ENCODE data around the gene MED25. TPM values are rescaled to one million over a fixed set of nuclear protein-coding genes. Genes with fewer than 3 reads are reported as not detected.

Gene MED25
- total and polyA plus RNA-seq, 2 of the 4 experiments (the other 2 are of a cell fraction) = 4.7 to 38.5 TPM

- peak within 1 kb of the TSS; percentile 91 for H4K91ac ChIP-seq (ENCODE audit: insufficient read depth, low read depth, low read length)
- peak within 1 kb of the TSS; percentile 79 for H3K27ac ChIP-seq (ENCODE audit: insufficient read depth, low read length)
- ATAC-seq (ENCODE audit: low read depth) (peak; percentile 59), DNase-seq (peak; percentile 99)
- no CpG with 5 or more reads among the region's 45 CpGs for WGBS, 2 experiments (ENCODE audit: extremely low coverage in 2 of 2, insufficient read length in 1 of 2)
- peak within 1 kb of the TSS; percentile 79 for H3K9ac ChIP-seq (ENCODE audit: low read depth, low read length)
- no peaks in the 10 kb centered on the region for H3K9me3 ChIP-seq (ENCODE audit: control insufficient read depth, insufficient read depth, low read length)
- peak within 1 kb of the TSS; percentile 86 for H3K56ac ChIP-seq (ENCODE audit: extremely low read depth, insufficient read depth, low read length)
- H4K8ac ChIP-seq (ENCODE audit: low read depth in 2 of 2, low read length in 2 of 2) = peak within 1 kb of the TSS; percentile 56 to 99
- H2BK5ac ChIP-seq (ENCODE audit: low read depth, low read length, poor library complexity, severe bottlenecking) = peak within 1 kb of the TSS; percentile 83
- intact Hi-C loops (cut with micrococcal nuclease) = loop anchor here (10.0 kb wide), 1 partner anchor 98 kb away; no protein-coding TSS in a partner anchor
- no peaks in the 10 kb centered on the region for H3K36me3 ChIP-seq (ENCODE audit: control insufficient read depth, insufficient read depth, low read length)
- H2AK9ac ChIP-seq (replicated peaks; ENCODE audit: low read depth, low read length, poor library complexity) = peak within 1 kb of the TSS; percentile 78
- H3K9me1 ChIP-seq (ENCODE audit: insufficient read depth, low read length) = peaks cover 17% of the 10 kb centered on the region
- peak within 1 kb of the TSS; percentile 87; the same call in 1 of the 2 replicates for H3K23ac ChIP-seq (ENCODE audit: low read depth, low read length)
- H3K27me3 ChIP-seq (ENCODE audit: control insufficient read depth, insufficient read depth, low read length) = no peaks in the 10 kb centered on the region
- peak within 1 kb of the TSS; percentile 91; the same call in 1 of the 3 replicates for H2BK15ac ChIP-seq (ENCODE audit: low read depth, low read length)
- no peaks in the 10 kb centered on the region for H4K20me1 ChIP-seq (ENCODE audit: insufficient read depth, low read length)
- peak within 1 kb of the TSS; percentile 87 for H2AK5ac ChIP-seq (ENCODE audit: low read depth, low read length)
- peak within 1 kb of the TSS; percentile 98 for H2AFZ ChIP-seq (replicated peaks; ENCODE audit: low read length, poor library complexity)
- peak within 1 kb of the TSS; percentile 94 for H3K4ac ChIP-seq (ENCODE audit: low read depth, low read length)
- dilution Hi-C loops (cut with HindIII; ENCODE audit: low sequenced_read_pairs, unreplicated experiment) = no loop called here
- H3K4me1 ChIP-seq (ENCODE audit: control insufficient read depth, insufficient read depth, low read length) = peaks cover 5% of the 10 kb centered on the region
- peak within 1 kb of the TSS; percentile 76 for H3K4me2 ChIP-seq (ENCODE audit: low read depth, low read length)
- H2BK120ac ChIP-seq (ENCODE audit: low read depth, low read length) = peak within 1 kb of the TSS; percentile 93
- POLR2A ChIA-PET (ENCODE audit: unreplicated experiment) = no interaction called here
- peaks cover 6 to 23% of the 10 kb centered on the region in 2 experiments; a peak in 2 of 4 replicates for H3K79me1 ChIP-seq (ENCODE audit: low read depth in 1 of 2, low read length in 2 of 2)
- peak within 1 kb of the TSS; percentile 99 for H3K14ac ChIP-seq (replicated peaks; ENCODE audit: low read depth, low read length)
- H2BK20ac ChIP-seq (ENCODE audit: low read depth, low read length) = peak within 1 kb of the TSS; percentile 84; the same call in 1 of the 2 replicates
- peak within 1 kb of the TSS; percentile 89 for H3K18ac ChIP-seq (ENCODE audit: low read depth, low read length)
- BruUV-seq (replicated peaks) = no TSS peak
- in situ Hi-C loops (cut with MboI; ENCODE audit: low sequenced_read_pairs) = no loop called here
- CTCF ChIA-PET = interaction anchor here (0.7 kb wide), 1 partner anchor 173 kb away, joined by 3 read pairs; the partner anchor contains the start of gene RRAS
- peak within 1 kb of the TSS; percentile 86 for H4K5ac ChIP-seq (ENCODE audit: low read depth, low read length)
- H3K4me3 ChIP-seq (ENCODE audit: insufficient read depth, low read depth, low read length) = peak within 1 kb of the TSS; percentile 64
- no peak for TF ChIP-seq RFX5 (IDR thresholded peaks at IDR 0.05; ENCODE audit: low read depth, low read length)
- TF ChIP-seq FOS (IDR thresholded peaks at IDR 0.05; ENCODE audit: low read depth, low read length) = no peak
- TF ChIP-seq MAFK (IDR thresholded peaks at IDR 0.05; ENCODE audit: low read depth, low read length) = no peak
- peak; percentile 21; the same call in 1 of the 2 replicates for TF ChIP-seq USF2 (IDR thresholded peaks at IDR 0.05; ENCODE audit: low read depth, low read length)
- no peak for TF ChIP-seq NFE2L2 (IDR thresholded peaks at IDR 0.05; ENCODE audit: low read depth, low read length)
- no peak; the same call in 1 of the 2 replicates for TF ChIP-seq POLR2A (IDR thresholded peaks at IDR 0.05; ENCODE audit: low read depth, low read length)
- TF ChIP-seq ELK1 (IDR thresholded peaks at IDR 0.05; ENCODE audit: borderline replicate concordance, low read depth, low read length) = no peak
- peak; percentile 71 for TF ChIP-seq MAZ (IDR thresholded peaks at IDR 0.05; ENCODE audit: borderline replicate concordance, low read depth, low read length)
- TF ChIP-seq MXI1 (IDR thresholded peaks at IDR 0.05; ENCODE audit: borderline replicate concordance, low read depth, low read length) = peak; percentile 86
- peak; percentile 96 for TF ChIP-seq BHLHE40 (IDR thresholded peaks at IDR 0.05; ENCODE audit: low read depth, low read length)
- peak; percentile 93; the same call in 1 of the 2 replicates for TF ChIP-seq CHD1 (IDR thresholded peaks at IDR 0.05; ENCODE audit: low read depth, low read length)
- TF ChIP-seq RAD21 (IDR thresholded peaks at IDR 0.05; ENCODE audit: low read length) = peak; percentile 38
- peak; percentile 39 for TF ChIP-seq CTCF (conservative IDR thresholded peaks at IDR 0.05; ENCODE audit: low read depth, low read length)
Measured at GRCh38 chr19:49812997-49813861, 4.9 kb upstream of the MED25 start, which contains the start of gene FUZ. Gene FUZ (minus strand): TSS chr19:49813292. CDS start chr19:49813106, 186 bp downstream.

Measured in IMR-90 (cell line).